ENCODE results near the gene GPR152. TPM values are rescaled to one million over a fixed set of nuclear protein-coding genes. Genes with fewer than 3 reads are reported as not detected.

Gene GPR152
- total and polyA plus RNA-seq, 7 donors = not detected

DNA sequence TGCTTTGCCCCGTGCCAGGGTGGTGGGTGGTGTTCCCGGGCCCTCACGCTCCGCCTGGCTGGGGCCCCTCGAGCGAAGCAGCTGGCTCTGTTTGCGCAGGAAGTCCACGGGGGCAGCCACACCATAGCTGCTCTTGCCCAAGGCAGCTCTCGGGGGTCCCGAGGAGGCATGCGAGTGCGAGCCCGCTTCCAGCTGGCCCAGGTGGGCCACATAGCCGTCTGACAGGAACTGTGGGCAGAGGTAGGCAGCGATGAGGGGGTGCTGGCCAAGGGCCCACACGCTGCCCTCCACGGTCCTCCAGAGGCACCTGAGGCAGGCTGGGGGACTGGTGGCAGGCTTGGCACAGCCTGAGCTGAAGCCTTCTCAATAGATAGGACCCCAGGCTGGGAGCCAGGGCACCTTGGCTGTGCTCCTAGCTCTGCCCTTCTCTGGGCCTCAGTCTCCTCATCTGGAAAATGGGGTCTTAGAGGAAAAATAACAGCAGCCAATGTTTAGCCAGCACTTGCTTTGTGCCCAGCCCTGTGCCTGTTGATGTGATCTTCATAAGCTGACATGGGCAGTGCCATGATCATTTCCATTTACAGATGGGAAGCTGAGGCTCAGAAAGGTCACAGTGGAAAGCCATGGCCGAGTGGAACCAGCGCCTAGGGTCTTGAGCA lies 39.7 kb upstream of the GPR152 start:
- peaks cover 5 to 62% (median 13%) of the 10 kb centered on the region in 4 donors for H3K36me3 ChIP-seq
- no peak for TF ChIP-seq EP300 (IDR thresholded peaks at IDR 0.05)
- TF ChIP-seq POLR2A (IDR thresholded peaks at IDR 0.05) = no peak
- TF ChIP-seq, protein P1, sequence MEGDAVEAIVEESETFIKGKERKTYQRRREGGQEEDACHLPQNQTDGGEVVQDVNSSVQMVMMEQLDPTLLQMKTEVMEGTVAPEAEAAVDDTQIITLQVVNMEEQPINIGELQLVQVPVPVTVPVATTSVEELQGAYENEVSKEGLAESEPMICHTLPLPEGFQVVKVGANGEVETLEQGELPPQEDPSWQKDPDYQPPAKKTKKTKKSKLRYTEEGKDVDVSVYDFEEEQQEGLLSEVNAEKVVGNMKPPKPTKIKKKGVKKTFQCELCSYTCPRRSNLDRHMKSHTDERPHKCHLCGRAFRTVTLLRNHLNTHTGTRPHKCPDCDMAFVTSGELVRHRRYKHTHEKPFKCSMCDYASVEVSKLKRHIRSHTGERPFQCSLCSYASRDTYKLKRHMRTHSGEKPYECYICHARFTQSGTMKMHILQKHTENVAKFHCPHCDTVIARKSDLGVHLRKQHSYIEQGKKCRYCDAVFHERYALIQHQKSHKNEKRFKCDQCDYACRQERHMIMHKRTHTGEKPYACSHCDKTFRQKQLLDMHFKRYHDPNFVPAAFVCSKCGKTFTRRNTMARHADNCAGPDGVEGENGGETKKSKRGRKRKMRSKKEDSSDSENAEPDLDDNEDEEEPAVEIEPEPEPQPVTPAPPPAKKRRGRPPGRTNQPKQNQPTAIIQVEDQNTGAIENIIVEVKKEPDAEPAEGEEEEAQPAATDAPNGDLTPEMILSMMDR (IDR thresholded peaks at IDR 0.05) = no peak
- no peak for TF ChIP-seq POLR2AphosphoS5 (IDR thresholded peaks at IDR 0.05)
- WGBS, 2 donors = 89 to 91% methylated on average over 19 of the region's 19 CpGs
- no peak overlapping the region for H3K4me3 ChIP-seq
- intact Hi-C loops (cut with DNase I) = no loop called here
- DNase-seq = no peak
- no peaks in the 10 kb centered on the region for H3K4me1 ChIP-seq
- no peaks in the 10 kb centered on the region for H3K27me3 ChIP-seq
- H3K9me3 ChIP-seq = no peaks in the 10 kb centered on the region
- no peak overlapping the region for H3K27ac ChIP-seq

DNA sequence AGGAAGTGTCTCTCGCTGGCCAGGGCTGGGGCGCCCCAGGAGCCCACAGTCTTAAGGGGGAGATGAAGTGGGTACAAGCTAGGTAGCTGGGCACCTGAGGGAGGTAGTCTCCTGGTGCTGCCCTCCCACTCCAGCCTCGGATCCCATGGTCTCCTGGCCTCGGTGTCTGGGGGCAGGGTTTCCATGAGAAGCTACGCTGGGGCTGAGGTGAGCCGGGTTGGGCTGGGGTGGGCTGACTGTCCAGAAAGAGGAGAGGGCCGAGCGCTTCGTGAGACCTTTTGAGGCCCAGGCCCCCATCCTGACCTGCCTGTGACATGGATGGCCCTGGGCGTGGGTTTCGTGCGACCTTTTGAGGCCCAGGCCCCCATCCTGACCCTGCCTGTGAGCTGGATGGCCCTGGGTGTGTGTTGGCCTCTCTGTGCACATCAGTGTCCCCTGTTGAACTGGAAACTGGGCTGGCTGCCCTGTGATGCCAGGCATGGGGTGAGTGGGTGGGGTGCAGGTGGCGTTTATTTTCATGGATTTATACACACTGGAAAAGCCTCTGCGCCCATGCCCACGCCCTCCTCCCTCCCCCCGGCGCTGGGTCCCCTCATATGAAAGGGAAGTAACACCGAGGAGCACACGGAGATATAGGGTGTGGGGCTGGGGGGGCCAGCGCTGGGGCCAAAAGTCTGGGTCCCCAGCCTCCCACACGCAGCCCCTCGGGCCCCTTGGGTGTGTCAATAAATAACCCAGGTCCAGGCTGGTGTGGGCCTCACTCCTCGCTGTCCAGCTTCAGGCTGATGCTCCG lies 38.9 kb upstream of the GPR152 start:
- WGBS, 2 donors = 81 to 86% methylated on average over 24 of the region's 24 CpGs
- Histone ChIP-seq H3K4me3 (no peak overlapping the region), H3K9me3 (no peaks in the 10 kb centered on the region), H3K36me3 (peaks cover 5 to 67% (median 13%) of the 10 kb centered on the region in 4 donors), H3K27ac (peak overlapping the region in 1 of 4 donors; percentile 42), H3K4me1 (no peaks in the 10 kb centered on the region), H3K27me3 (no peaks in the 10 kb centered on the region)
- TF ChIP-seq POLR2AphosphoS5 (IDR thresholded peaks at IDR 0.05) (no peak), EP300 (IDR thresholded peaks at IDR 0.05) (no peak), POLR2A (IDR thresholded peaks at IDR 0.05) (no peak)
- TF ChIP-seq, protein P1 (IDR thresholded peaks at IDR 0.05) = no peak
- intact Hi-C loops (cut with DNase I) = no loop called here
- DNase-seq = no peak

DNA sequence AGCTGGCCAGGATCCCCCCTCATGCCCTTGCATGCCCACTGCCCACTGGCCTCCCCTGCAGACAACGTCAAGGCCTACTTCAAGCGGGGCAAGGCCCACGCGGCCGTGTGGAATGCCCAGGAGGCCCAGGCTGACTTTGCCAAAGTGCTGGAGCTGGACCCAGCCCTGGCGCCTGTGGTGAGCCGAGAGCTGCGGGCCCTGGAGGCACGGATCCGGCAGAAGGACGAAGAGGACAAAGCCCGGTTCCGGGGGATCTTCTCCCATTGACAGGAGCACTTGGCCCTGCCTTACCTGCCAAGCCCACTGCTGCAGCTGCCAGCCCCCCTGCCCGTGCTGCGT lies 38.2 kb upstream of the GPR152 start:
- 90 to 92% methylated on average over 15 of the region's 15 CpGs for WGBS, 2 donors
- no peak for TF ChIP-seq POLR2AphosphoS5 (IDR thresholded peaks at IDR 0.05)
- TF ChIP-seq POLR2A (IDR thresholded peaks at IDR 0.05) = no peak
- TF ChIP-seq, protein P1 (IDR thresholded peaks at IDR 0.05) = no peak
- no peak for TF ChIP-seq EP300 (IDR thresholded peaks at IDR 0.05)

DNA sequence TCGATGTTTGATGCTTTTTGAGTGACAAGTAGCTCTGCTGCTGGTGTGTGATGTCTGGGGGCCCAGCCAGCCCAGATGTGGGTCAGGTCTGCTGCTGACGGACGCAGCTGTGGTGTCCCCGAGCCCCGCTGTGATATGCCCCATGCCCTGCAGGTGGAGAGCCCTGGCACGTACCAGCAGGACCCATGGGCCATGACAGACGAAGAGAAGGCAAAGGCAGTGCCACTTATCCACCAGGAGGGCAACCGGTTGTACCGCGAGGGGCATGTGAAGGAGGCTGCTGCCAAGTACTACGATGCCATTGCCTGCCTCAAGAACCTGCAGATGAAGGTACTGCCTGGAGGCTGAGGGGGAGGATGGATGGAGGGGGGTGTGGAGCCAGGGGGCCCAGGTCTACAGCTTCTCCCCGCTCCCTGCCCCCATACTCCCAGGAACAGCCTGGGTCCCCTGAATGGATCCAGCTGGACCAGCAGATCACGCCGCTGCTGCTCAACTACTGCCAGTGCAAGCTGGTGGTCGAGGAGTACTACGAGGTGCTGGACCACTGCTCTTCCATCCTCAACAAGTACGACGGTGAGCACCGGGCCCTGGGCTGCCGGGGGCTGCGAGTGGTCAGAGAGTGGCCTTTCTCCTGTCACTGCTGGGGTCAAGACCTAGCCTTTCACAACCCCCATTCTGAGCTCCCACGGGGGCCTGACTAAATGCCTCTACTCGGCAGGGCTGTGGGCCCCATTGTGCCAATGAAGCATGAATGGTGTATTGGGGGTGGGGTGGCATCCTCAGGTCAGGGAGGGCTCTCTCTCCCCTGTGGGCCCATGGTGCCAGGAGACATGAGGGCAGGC lies 37.6 kb upstream of the GPR152 start:
- peaks cover 5 to 67% (median 13%) of the 10 kb centered on the region in 4 donors for H3K36me3 ChIP-seq
- intact Hi-C loops (cut with DNase I) = no loop called here

More for the DNA sequence above, 38.2 kb upstream of the GPR152 start:
- intact Hi-C loops (cut with DNase I) = no loop called here
- no peak overlapping the region for H3K4me3 ChIP-seq
- DNase-seq = no peak
- H3K36me3 ChIP-seq = peaks cover 5 to 67% (median 13%) of the 10 kb centered on the region in 4 donors
- H3K27me3 ChIP-seq = no peaks in the 10 kb centered on the region
- H3K4me1 ChIP-seq = peaks cover 0 to 6% (median 0%) of the 10 kb centered on the region in 4 donors
- peak overlapping the region in 1 of 4 donors; percentile 42 for H3K27ac ChIP-seq
- no peaks in the 10 kb centered on the region for H3K9me3 ChIP-seq

More for the DNA sequence above, 37.6 kb upstream of the GPR152 start:
- TF ChIP-seq, protein P1 (IDR thresholded peaks at IDR 0.05) = no peak
- TF ChIP-seq POLR2AphosphoS5 (IDR thresholded peaks at IDR 0.05) (no peak), EP300 (IDR thresholded peaks at IDR 0.05) (no peak), POLR2A (IDR thresholded peaks at IDR 0.05) (no peak)
- peaks cover 0 to 11% (median 2%) of the 10 kb centered on the region in 4 donors for H3K4me1 ChIP-seq
- H3K27me3 ChIP-seq = no peaks in the 10 kb centered on the region
- no peaks in the 10 kb centered on the region for H3K9me3 ChIP-seq
- H3K27ac ChIP-seq = no peak overlapping the region
- no peak overlapping the region for H3K4me3 ChIP-seq
- WGBS, 2 donors = 88 to 91% methylated on average over 23 of the region's 23 CpGs
- DNase-seq = no peak

Measured in sigmoid colon (tissue), 7 donors.